GM18505 (cell line): ENCODE measurements around the gene LDLR.
"Not testable (repeated sequence)": the region's sequence is repeated elsewhere in the genome, so short reads cannot be mapped to it uniquely, and the experiment has no call there.

Experiments
- ATAC-seq: cut with Tn5 transposase; IDR thresholded peaks from one replicate; pipeline ENCODE4 v1.9.1; 2021; ENCODE audit not compliant: unreplicated experiment
- POLR2A ChIP-seq: IDR thresholded peaks from 4 replicates; pipeline ENCODE4 v1.6.1; 2011; ENCODE audit warnings: borderline replicate concordance; ENCODE audit not compliant: insufficient read depth, insufficient read length; ENCODE audit errors: extremely low read depth

The LDLR gene

DNA sequence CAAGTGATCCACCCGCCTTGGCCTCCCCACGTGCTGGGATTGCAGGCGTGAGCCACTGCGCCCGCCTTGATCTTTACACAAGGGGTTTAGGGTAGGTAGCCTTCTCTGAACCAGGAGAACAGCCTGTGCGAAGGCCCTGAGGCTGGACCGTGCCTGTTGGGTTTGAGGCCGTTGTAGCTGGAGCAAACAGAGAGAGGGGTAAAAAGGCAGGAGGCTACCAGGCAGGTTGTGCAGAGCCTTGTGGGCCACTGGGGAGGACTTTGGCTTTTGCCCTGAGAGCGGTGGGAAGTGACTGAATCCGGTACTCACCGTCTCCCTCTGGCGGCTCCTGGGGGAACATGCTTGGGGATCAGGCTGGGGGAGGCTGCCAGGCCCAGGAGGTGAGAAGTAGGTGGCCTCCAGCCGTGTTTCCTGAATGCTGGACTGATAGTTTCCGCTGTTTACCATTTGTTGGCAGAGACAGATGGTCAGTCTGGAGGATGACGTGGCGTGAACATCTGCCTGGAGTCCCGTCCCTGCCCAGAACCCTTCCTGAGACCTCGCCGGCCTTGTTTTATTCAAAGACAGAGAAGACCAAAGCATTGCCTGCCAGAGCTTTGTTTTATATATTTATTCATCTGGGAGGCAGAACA lies 41.7 kb downstream of the LDLR start:
- ATAC-seq = no peak

DNA sequence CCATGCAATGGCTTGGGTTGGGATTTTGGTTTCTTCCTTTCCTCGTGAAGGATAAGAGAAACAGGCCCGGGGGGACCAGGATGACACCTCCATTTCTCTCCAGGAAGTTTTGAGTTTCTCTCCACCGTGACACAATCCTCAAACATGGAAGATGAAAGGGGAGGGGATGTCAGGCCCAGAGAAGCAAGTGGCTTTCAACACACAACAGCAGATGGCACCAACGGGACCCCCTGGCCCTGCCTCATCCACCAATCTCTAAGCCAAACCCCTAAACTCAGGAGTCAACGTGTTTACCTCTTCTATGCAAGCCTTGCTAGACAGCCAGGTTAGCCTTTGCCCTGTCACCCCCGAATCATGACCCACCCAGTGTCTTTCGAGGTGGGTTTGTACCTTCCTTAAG lies 42.2 kb downstream of the LDLR start:
- ATAC-seq = no peak
- TF ChIP-seq POLR2A = no peak

More for the DNA sequence above, 41.7 kb downstream of the LDLR start:
- peak; percentile 28 for TF ChIP-seq POLR2A

DNA sequence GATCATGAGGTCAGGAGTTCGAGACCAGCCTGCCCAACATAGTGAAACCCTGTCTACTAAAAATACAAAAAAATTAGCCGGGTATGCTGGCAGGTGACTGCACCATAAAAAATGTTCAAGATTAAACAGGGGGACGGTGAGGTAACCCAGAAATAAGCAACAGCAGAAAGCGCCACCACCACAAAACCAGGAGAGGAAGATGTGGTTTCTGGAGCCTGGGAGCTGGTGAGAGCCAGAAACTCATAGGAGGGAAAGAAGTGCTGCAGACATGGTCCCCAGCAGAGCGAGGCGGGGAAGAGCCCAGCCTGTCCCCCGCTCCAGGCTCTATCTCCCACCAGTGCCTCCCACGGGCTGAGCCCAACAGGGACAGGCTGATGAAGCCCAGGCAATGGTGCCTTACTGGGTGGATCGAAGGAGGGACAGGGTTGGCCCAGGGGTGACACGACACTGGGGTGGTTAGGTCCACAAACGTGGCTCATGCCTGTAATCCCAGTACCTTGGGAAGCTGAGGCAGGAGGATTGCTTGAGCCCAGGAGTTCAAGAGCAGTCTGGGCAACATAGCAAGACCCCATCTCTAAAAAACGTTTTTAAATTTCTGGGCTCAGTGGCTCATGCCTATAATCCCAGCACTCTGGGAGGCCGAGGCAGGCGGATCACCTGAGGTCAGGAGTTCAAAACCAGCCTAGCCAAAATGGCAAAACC lies 47.3 kb downstream of the LDLR start:
- ATAC-seq = no peak
- TF ChIP-seq POLR2A = no peak

DNA sequence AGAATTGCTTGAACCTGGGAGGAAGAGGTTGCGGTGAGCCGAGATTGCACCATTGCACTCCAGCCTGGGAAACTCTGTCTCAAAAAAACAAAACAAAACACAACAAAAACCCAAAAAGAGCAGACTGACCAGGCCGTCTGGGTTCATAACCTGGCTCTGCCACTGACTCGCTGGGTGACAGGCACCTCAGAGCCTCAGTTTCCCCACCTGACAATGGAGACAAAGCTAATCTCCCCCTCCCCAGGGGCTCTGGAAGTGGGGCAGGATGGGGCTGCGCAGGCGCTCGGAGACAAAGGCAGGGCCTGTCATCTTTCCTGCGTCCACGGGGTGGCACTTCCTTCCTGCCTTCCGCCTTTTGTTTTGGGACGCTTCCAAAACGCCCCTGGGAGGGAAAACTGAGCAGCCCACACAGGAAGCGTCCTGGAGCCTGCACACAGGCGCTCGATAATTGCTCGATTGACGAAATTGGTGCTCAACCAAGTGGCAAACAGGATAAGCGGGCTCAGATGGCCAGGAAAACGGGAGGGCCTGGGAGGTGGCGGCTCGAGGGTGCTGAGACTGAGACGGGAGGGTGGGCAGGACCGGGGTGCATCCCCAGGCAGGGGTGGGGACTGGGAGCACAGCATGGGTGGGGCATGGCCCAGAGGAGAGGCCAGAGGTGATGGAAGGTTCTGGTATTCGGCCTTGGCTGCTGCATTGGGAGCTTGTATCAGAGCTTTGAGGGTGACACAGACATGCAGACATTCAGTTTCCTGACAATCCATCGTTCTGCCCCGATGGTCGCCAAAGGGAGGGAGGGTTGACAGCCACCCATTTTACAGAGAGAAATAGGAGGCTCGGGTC lies 48.5 kb downstream of the LDLR start:
- no peak for TF ChIP-seq POLR2A
- no peak for ATAC-seq

DNA sequence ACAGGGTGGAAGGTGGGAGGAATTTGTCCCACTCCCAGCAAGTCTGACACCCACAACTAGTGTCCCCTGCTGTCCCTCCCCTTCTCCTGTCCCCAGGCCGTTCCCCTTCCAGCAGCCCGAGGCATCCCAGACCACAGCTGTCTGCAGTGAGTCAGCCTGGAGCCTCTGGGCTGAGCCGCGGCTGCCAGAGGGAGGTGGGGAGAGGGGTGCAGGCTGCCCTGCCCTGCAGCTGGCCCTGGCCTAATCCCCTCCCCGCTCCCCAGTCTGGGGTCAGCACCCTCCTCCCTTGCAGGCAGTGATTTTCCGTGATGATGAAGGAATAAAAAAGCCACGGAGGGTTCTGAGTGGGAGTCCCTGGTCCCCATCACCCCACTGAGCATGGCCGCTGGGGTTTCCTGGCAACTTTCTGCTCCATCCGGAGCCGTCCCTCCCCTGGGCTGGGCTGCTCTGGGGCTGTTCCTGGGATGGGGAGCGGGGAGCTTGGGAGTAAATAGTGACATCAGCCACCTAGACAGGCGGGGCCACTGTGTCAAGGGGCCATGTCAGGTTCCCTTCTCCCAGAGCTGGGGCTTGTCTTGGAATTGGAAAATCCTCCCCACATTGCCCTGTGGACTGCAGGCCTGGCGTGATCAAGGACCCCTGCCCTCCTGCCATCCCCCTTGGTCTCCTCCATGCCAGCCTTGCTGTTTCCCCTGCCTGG lies 49.5 kb downstream of the LDLR start:
- no peak for ATAC-seq
- TF ChIP-seq POLR2A = no peak

DNA sequence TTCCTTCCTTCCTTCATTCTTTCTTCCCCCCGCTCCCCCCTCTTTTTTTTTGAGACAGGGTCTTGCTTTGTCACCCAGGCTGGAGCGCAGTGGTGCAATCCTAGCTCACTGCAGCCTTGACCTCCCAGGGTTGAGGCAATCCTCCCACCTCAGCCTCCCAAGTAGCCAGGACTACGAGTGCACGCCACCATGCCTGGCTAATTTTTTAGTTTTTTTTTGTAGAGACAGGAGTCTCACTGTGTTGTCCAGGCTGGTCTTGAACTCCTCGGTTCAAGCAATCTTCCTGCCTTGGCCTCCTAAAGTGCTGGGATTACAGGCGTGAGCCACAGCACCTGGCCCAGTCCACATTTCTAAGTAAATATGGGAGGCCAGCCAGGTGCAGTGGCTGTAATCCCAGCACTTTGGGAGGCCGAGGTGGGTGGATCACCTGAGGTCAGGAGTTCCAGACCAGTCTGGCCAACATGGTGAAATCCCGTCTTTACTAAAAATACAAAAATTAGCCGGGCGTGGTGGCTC lies 50.8 kb downstream of the LDLR start:
- ATAC-seq = not testable (repeated sequence)

DNA sequence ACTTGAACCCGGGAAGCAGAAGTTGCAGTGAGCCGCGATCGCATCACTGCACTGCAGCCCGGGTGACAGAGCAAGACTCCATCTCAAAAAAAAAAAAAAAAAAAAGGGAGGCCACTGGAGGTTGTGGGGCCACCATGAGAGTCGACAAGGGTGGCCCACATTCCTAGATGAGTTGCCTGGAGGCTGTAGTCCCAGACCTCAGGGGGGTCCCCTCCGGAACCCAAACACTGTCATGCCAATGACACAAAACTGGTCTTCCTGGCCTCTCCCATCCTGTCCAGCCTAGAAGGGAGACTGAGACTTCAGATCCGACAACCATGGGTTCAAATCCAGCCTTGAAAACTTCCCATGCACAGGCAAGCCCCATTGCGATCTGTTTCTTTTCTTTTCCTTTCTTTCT lies 51.6 kb downstream of the LDLR start:
- no peak for ATAC-seq

DNA sequence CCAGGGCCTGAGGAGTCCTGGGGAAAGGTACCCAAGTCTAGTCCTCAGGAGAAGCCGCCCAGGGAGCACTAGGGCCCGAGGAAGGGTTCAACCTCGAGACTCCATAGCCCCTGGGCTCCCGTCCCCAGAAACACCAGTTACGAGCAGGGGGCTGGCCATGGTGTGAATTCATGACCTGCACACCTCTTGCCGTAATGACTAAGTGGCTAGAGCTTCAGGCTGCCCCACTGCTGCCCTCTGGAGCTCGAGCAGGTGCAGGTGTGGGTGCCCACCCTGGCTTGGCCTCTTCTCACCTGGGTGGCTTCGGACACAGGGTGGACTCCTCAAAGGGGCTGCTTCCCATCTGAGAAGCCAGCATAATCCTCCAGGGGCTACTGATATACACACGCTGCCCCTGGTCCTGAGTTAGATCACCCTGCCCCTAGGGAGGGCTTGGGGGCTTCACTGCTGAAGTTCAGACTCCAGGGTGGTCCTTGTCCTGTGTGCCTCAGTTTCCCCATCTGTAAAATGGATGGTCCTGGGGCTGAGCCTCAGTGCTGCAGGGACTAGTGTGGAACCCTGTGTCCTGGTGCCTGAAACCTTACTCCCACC lies 52.8 kb downstream of the LDLR start:
- ATAC-seq = no peak

More for the DNA sequence above, 51.6 kb downstream of the LDLR start:
- no peak for TF ChIP-seq POLR2A

DNA sequence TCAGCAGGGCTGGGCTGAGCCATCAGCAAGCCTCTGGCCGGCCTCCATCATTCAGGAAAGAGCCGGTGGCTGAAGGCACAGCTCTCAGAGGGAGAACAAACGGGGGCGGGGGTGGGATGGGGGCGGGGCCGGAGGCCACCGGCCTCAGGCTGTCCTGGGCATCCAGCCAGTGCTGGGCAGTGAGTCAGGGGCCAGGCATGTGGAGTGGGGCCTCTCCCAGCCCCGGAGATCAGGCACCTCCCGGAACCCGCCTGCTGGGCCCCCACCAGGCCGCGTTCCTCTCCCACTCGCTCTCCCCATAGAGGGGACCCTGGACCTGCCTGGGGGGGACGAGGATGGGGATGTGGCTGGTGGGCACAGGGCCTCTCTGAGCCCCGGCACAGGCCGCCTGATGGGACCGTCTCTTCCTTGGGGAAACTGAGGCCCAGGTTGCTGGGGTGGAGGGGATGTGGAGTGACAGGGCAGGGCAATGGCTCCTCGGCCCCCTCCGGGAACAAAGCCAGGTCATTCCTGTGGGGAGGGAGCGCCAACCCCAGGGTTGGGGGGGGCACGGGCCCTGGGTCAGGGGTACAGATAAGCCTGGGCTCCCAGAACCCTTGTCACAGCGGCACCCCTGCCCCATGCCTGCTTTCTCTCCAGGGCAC lies 53.4 kb downstream of the LDLR start:
- no peak for ATAC-seq
- TF ChIP-seq POLR2A = no peak

More for the DNA sequence above, 52.8 kb downstream of the LDLR start:
- no peak for TF ChIP-seq POLR2A

DNA sequence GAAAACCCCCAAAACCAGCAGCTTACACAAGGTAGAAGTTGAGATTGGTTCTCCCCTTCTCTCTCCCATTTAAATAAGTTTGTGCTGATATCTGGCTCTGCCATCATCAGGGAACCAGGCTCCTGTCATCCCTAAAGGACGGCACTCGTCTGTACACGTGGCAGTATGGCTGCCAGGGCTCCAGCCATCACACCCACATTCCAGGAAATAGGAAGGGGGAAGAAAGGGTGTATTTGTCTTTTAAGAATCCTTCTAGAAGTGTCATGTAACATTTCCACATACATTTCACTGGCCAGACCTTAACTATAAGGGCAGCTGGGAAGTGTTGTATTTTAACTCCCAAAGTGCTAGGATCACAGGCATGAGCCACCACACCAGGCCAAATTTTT lies 56.3 kb downstream of the LDLR start:
- ATAC-seq = no peak
- TF ChIP-seq POLR2A = no peak

DNA sequence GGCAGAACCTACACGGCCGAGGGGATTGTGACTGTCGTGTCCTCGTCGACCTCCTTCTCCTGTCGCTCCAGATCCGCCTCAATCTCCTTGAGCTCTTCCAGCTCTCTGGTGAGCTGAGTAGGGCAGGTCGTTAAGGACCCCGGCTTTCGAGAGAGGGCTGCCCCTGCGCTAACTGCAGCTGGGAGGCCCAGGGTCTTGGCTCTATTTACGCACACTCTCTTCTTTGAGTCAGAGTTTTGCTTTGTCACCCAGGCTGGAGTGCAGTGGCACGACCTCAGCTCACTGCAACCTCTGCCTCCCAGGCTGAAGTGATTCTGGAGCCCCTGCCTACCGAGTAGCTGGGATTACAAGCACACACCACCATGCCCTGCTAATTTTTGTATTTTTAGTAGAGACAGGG lies 58.7 kb downstream of the LDLR start:
- no peak for TF ChIP-seq POLR2A
- ATAC-seq = no peak

DNA sequence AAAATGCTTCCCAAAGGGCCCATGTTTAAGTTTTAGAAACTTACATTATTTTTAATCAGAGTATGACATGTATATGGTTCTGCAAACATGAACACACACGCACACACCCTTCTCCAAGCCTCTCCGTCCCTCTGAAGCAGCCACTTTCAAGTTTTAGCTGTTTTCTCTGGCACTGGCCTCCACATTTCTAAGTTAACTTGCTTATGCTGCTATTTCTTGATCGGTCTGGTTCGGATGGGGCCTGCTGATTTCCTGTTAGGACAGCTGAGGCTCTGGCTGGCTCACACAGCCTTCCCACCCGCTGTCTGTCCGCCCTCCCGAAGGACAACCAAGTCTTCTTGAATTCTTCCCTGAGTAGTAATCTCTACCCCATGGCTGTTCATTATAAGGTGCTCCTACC lies 61.9 kb downstream of the LDLR start:
- no peak for TF ChIP-seq POLR2A
- ATAC-seq = no peak

DNA sequence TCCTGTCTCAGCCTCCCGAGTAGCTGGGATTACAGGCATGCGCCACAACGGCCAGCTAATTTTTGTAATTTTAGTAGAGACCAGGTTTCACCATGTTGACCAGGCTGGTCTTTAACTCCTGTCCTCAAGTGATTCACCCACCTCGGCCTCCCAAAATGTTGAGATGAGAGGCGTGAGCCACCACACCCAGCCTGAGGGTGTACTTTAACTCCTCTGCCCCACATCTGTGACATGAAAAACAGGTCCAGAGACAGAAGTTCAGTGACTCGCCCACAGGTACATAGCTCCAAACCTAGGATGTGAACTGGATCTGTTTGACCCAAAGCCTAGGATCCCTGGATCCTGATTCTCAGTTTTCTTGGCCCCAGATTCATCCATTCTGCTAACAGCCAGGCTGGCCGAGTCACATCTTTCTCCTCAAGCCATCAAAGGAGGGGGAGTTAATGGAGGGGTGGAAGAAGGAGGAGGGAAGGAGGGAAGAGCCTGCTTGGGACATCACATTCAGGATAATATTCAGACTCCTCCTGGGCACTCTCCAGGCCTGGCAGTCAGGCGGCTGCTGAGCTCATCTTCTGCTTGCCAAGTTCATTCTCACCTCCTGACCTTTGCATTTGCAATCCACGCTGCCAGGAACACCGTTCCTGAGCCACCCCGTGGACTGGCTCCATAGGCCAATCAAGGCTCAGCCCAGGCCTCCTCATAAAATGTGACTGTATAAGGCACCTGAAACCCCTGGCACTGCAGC lies 63.2 kb downstream of the LDLR start:
- ATAC-seq = no peak
- no peak for TF ChIP-seq POLR2A
